IMR-90 (cell line): Measurements from ENCODE around the gene PPP1R12B. TPM values are rescaled to one million over a fixed set of nuclear protein-coding genes. Genes with fewer than 3 reads are reported as not detected.
A peak's percentile ranks its signal among the peaks of the same experiment; 100 is the strongest.

Experiments used
- ATAC-seq: fragments of 200-7000 bp; cut with Tn5 transposase; 2 replicates; pipeline ENCODE4 v1.9.1; 2020; ENCODE audit warnings: low read depth, mild to moderate bottlenecking, moderate library complexity
- BruUV-seq: library from RNA; stranded (reverse); fragments of 400-500 nt; replicated peaks from 2 replicates; lab custom pipeline; 2021; lab: Mats Ljungman, UMichigan
- CTCF ChIA-PET: fragments of 300-600 bp; formaldehyde crosslinking; extraction: SDS; loops from one replicate; lab custom pipeline; 2021; ENCODE audit warnings: antibody characterized with exemption; lab: Yijun Ruan, JAX
- POLR2A ChIA-PET: fragments of 300-600 bp; sonication (Branson Sonifier 250); formaldehyde crosslinking; loops from one replicate; lab custom pipeline; 2022; ENCODE audit warnings: antibody characterized with exemption; ENCODE audit not compliant: unreplicated experiment; lab: Charles Lee
- DNase-seq: peaks from one replicate; pipeline ENCODE4 v3.0.0; 2013
- H2AFZ ChIP-seq: replicated peaks from 2 replicates; pipeline ENCODE3; 2013; ENCODE audit warnings: low read length, mild to moderate bottlenecking; ENCODE audit not compliant: poor library complexity
- H2AK5ac ChIP-seq: 2 replicates; pipeline ENCODE4 v1.6.1; 2013; ENCODE audit warnings: low read depth, low read length, inconsistent platforms
- H2AK9ac ChIP-seq: replicated peaks from 2 replicates; pipeline ENCODE3; 2013; ENCODE audit warnings: mild to moderate bottlenecking, low read depth, low read length, moderate library complexity; ENCODE audit not compliant: poor library complexity
- H2BK120ac ChIP-seq: 2 replicates; pipeline ENCODE4 v1.6.1; 2013; ENCODE audit warnings: low read depth, low read length, inconsistent platforms
- H2BK15ac ChIP-seq: 3 replicates; pipeline ENCODE4 v1.6.1; 2013; ENCODE audit warnings: low read depth, low read length, inconsistent platforms
- H2BK20ac ChIP-seq: 2 replicates; pipeline ENCODE4 v1.6.1; 2013; ENCODE audit warnings: low read depth, mild to moderate bottlenecking, inconsistent platforms, low read length, moderate library complexity
- H2BK5ac ChIP-seq: 2 replicates; pipeline ENCODE4 v1.6.1; 2013; ENCODE audit warnings: mild to moderate bottlenecking, low read depth, low read length, inconsistent platforms; ENCODE audit not compliant: poor library complexity, severe bottlenecking
- H3K14ac ChIP-seq: replicated peaks from 2 replicates; pipeline ENCODE4 v1.6.1; 2013; ENCODE audit warnings: low read depth, low read length, inconsistent platforms
- H3K18ac ChIP-seq: 2 replicates; pipeline ENCODE4 v1.6.1; 2013; ENCODE audit warnings: low read depth, low read length, control low read depth
- H3K23ac ChIP-seq: 2 replicates; pipeline ENCODE4 v1.6.1; 2013; ENCODE audit warnings: low read depth, low read length, inconsistent platforms
- H3K27ac ChIP-seq: 2 replicates; pipeline ENCODE4 v1.5.1; 2013; ENCODE audit warnings: mild to moderate bottlenecking, control low read depth, low read length; ENCODE audit not compliant: insufficient read depth
- H3K27me3 ChIP-seq: 2 replicates; pipeline ENCODE4 v1.6.1; 2013; ENCODE audit warnings: low read length; ENCODE audit not compliant: control insufficient read depth, insufficient read depth
- H3K36me3 ChIP-seq: 2 replicates; pipeline ENCODE4 v1.6.1; 2013; ENCODE audit warnings: low read length, mixed read lengths; ENCODE audit not compliant: control insufficient read depth, insufficient read depth
- H3K4ac ChIP-seq: 2 replicates; pipeline ENCODE4 v1.6.1; 2013; ENCODE audit warnings: low read depth, low read length, inconsistent platforms
- H3K4me1 ChIP-seq: 2 replicates; pipeline ENCODE4 v1.6.1; 2013; ENCODE audit warnings: low read length, mixed read lengths; ENCODE audit not compliant: control insufficient read depth, insufficient read depth
- H3K4me2 ChIP-seq: 2 replicates; pipeline ENCODE4 v1.6.1; 2013; ENCODE audit warnings: low read depth, mild to moderate bottlenecking, control low read depth, low read length, moderate library complexity
- H3K4me3 ChIP-seq: 2 replicates; pipeline ENCODE4 v1.5.1; 2013; ENCODE audit warnings: low read depth, mild to moderate bottlenecking, control low read depth, low read length, moderate library complexity; ENCODE audit not compliant: insufficient read depth
- H3K56ac ChIP-seq: 2 replicates; pipeline ENCODE4 v1.6.1; 2013; ENCODE audit warnings: low read length, inconsistent platforms; ENCODE audit not compliant: insufficient read depth; ENCODE audit errors: extremely low read depth
- H3K79me1 ChIP-seq, 2 experiments: 2 replicates each; pipeline ENCODE4 v1.6.1; 2013; ENCODE audit warnings: low read length in 2 of 2, inconsistent platforms in 1 of 2, low read depth in 1 of 2
- H3K9ac ChIP-seq: 2 replicates; pipeline ENCODE4 v1.6.1; 2013; ENCODE audit warnings: low read depth, low read length, control low read depth
- H3K9me1 ChIP-seq: 2 replicates; pipeline ENCODE4 v1.6.1; 2013; ENCODE audit warnings: low read length, inconsistent platforms; ENCODE audit not compliant: insufficient read depth
- H3K9me3 ChIP-seq: 2 replicates; pipeline ENCODE4 v1.6.1; 2013; ENCODE audit warnings: low read length; ENCODE audit not compliant: control insufficient read depth, insufficient read depth
- H4K20me1 ChIP-seq: 2 replicates; pipeline ENCODE4 v1.6.1; 2013; ENCODE audit warnings: low read length, inconsistent platforms; ENCODE audit not compliant: insufficient read depth
- H4K5ac ChIP-seq: 2 replicates; pipeline ENCODE4 v1.6.1; 2013; ENCODE audit warnings: mild to moderate bottlenecking, low read depth, low read length, control low read depth
- H4K8ac ChIP-seq, 2 experiments: 2 replicates each; pipeline ENCODE4 v1.6.1; 2013; ENCODE audit warnings: low read depth in 2 of 2, low read length in 2 of 2, control low read depth in 1 of 2, inconsistent platforms in 1 of 2
- H4K91ac ChIP-seq: 2 replicates; pipeline ENCODE4 v1.6.1; 2013; ENCODE audit warnings: low read depth, low read length, inconsistent platforms; ENCODE audit not compliant: insufficient read depth
- CTCF ChIP-seq: conservative IDR thresholded peaks from 2 replicates; pipeline ENCODE4 v1.5.1; 2012; ENCODE audit warnings: mild to moderate bottlenecking, low read depth, low read length, improper control_type of control experiment
- ELK1 ChIP-seq: fragments of 150-350 bp; IDR thresholded peaks from 2 replicates; pipeline ENCODE4 v1.6.1; 2016; ENCODE audit warnings: low read depth, mild to moderate bottlenecking, low read length, moderate library complexity, borderline replicate concordance
- MXI1 ChIP-seq: IDR thresholded peaks from 2 replicates; pipeline ENCODE4 v1.6.1; 2012; ENCODE audit warnings: low read depth, mild to moderate bottlenecking, low read length, moderate library complexity, borderline replicate concordance
- WGBS, 2 experiments: methylation state at CpG; one replicate each; pipeline versions ENCODE4 v1.1.5 to v1.1.7; 2013; ENCODE audit warnings: missing lambda C conversion rate in 2 of 2; ENCODE audit not compliant: insufficient read length in 1 of 2; ENCODE audit errors: extremely low coverage in 2 of 2; 5-methylcytosine and 5-hydroxymethylcytosine counted together
- dilution Hi-C: fragments of 300-500 bp; cut with HindIII; formaldehyde crosslinking; loops from one replicate; pipeline ENCODE4 v1.14.3; 2018; ENCODE audit warnings: low sequenced_read_pairs; ENCODE audit not compliant: unreplicated experiment
- in situ Hi-C: fragments of 300-500 bp; cut with MboI; formaldehyde crosslinking; loops from 3 replicates; pipeline ENCODE4 v1.14.3; 2019; ENCODE audit warnings: low sequenced_read_pairs, inconsistent platforms, mixed read lengths
- intact Hi-C: fragments of 100-400 bp; cut with micrococcal nuclease; formaldehyde crosslinking; loops from 2 replicates; pipeline ENCODE4 v1.10.0; 2022
- polyA plus RNA-seq, 3 experiments: library from polyadenylated mRNA; depleted of rRNA; stranded (reverse); fragments of >200 nt; gene quantifications; 2 replicates each; pipeline ENCODE4 v1.2.3, GENCODE V29; 2012; ENCODE audit warnings: low replicate concordance in 1 of 3
- total RNA-seq: library from RNA; depleted of rRNA; stranded (reverse); fragments of >200 nt; gene quantifications from 2 replicates; pipeline ENCODE4 v1.2.3, GENCODE V29; 2012

PPP1R12B gene
- total and polyA plus RNA-seq, 2 of the 4 experiments (the other 2 are of a cell fraction), result 8.5 to 12.0 TPM

GRCh38 chr1:202590975-202591411 lies 242.5 kb downstream of the PPP1R12B start:
- Histone ChIP-seq H3K27ac (peak overlapping the region; percentile 79; the same call in 1 of the 2 replicates), H2BK15ac (peak overlapping the region; percentile 97; the same call in 2 of the 3 replicates), H3K9me1 (peaks cover 42% of the 10 kb centered on the region), H3K9me3 (no peaks in the 10 kb centered on the region), H3K4ac (peak overlapping the region; percentile 99), H4K20me1 (no peaks in the 10 kb centered on the region), H3K18ac (peak overlapping the region; percentile 10; the same call in 1 of the 2 replicates), H3K4me3 (no peak overlapping the region), H4K91ac (peak overlapping the region; percentile 99), H2BK5ac (peak overlapping the region; percentile 64), H3K56ac (no peak overlapping the region), H2AK5ac (peak overlapping the region; percentile 92), H3K23ac (0 out of 2 replicates have a peak overlapping the region, but pooled peaks have one; percentile 31), H3K36me3 (no peaks in the 10 kb centered on the region), H2BK120ac (peak overlapping the region; percentile 99), H4K5ac (peak overlapping the region; percentile 69), H3K9ac (no peak overlapping the region), H3K4me2 (no peak overlapping the region), H3K27me3 (no peaks in the 10 kb centered on the region), H3K14ac (peak overlapping the region; percentile 96), H3K4me1 (peaks cover 37% of the 10 kb centered on the region), H2BK20ac (peak overlapping the region; percentile 98), H3K79me1 (peaks cover 0 to 24% of the 10 kb centered on the region in 2 experiments; a peak in 1 of 4 replicates), H2AK9ac (peak overlapping the region; percentile 68), H4K8ac (peak overlapping the region; percentile 75 to 98; a peak in 3 of 4 replicates), H2AFZ (peak overlapping the region; percentile 44)
- in situ Hi-C loops (no loop called here), dilution Hi-C loops (no loop called here), intact Hi-C loops (no loop called here)
- 95% methylated on average over 4 of the region's 5 CpGs; no CpG with 5 or more reads in 1 of the 2 experiments for WGBS, 2 experiments
- no peak for TF ChIP-seq CTCF
- TF ChIP-seq MXI1, result no peak
- no peak for TF ChIP-seq ELK1
- ChIA-PET POLR2A (no interaction called here), CTCF (interaction anchor here (0.6 kb wide), 1 partner anchor 13 kb away, joined by 4 read pairs; no protein-coding TSS in a partner anchor)
- no peak for DNase-seq
- ATAC-seq, result no peak
- no TSS peak for BruUV-seq
